Measurements from ENCODE around the gene DHRS4.
A peak's percentile ranks its signal among the peaks of the same experiment; 100 is the strongest.
"Not testable (repeated sequence)": the region's sequence is repeated elsewhere in the genome, so short reads cannot be mapped to it uniquely, and the experiment has no call there.

Gene DHRS4

GRCh38 chr14:23984891-23985602 is 31.5 kb downstream of the DHRS4 start:
- no peak for DNase-seq (ENCODE audit: low spot score)

- not testable (repeated sequence) for DNase-seq (ENCODE audit: low spot score)
Observed at GRCh38 chr14:23988223-23988606, 34.6 kb downstream of the DHRS4 start.

- peak; percentile 11 for DNase-seq (ENCODE audit: low spot score)
Observed at GRCh38 chr14:23988607-23989363, 35.2 kb downstream of the DHRS4 start, which contains the start of gene DHRS4L2. TSS of gene DHRS4L2 (plus strand) at chr14:23988929. CDS start at chr14:23988948, 19 bp downstream.

- DNase-seq (ENCODE audit: low spot score) = not testable (repeated sequence)
Observed at GRCh38 chr14:23989734-23990445, 36.3 kb downstream of the DHRS4 start.

- not testable (repeated sequence) for DNase-seq (ENCODE audit: low spot score)
Observed at GRCh38 chr14:23990961-23991360, 37.4 kb downstream of the DHRS4 start.

GRCh38 chr14:23993042-23993441 is 39.5 kb downstream of the DHRS4 start:
- DNase-seq (ENCODE audit: low spot score) = not testable (repeated sequence)

GRCh38 chr14:23996009-23996408 is 42.4 kb downstream of the DHRS4 start:
- DNase-seq (ENCODE audit: low spot score) = not testable (repeated sequence)

- DNase-seq (ENCODE audit: low spot score) = not testable (repeated sequence)
Observed at GRCh38 chr14:23996825-23997224, 43.3 kb downstream of the DHRS4 start.

GRCh38 chr14:23999640-24000039 is 46.1 kb downstream of the DHRS4 start:
- not testable (repeated sequence) for DNase-seq (ENCODE audit: low spot score)

GRCh38 chr14:24001078-24001477 is 47.5 kb downstream of the DHRS4 start:
- not testable (repeated sequence) for DNase-seq (ENCODE audit: low spot score)

- DNase-seq (ENCODE audit: low spot score) = not testable (repeated sequence)
Observed at GRCh38 chr14:24001679-24002078, 48.1 kb downstream of the DHRS4 start.

- not testable (repeated sequence) for DNase-seq (ENCODE audit: low spot score)
Observed at GRCh38 chr14:24006471-24006816, 52.9 kb downstream of the DHRS4 start.

GRCh38 chr14:24006817-24007652 is 53.5 kb downstream of the DHRS4 start:
- not testable (repeated sequence) for DNase-seq (ENCODE audit: low spot score)

GRCh38 chr14:24011051-24011450 is 57.5 kb downstream of the DHRS4 start:
- no peak for DNase-seq (ENCODE audit: low spot score)

GRCh38 chr14:24012726-24013273 is 59.2 kb downstream of the DHRS4 start:
- not testable (repeated sequence) for DNase-seq (ENCODE audit: low spot score)

GRCh38 chr14:24013654-24014514 is 60.3 kb downstream of the DHRS4 start:
- DNase-seq (ENCODE audit: low spot score) = peak; percentile 69

GRCh38 chr14:24015745-24016144 is 62.2 kb downstream of the DHRS4 start:
- not testable (repeated sequence) for DNase-seq (ENCODE audit: low spot score)

Measured in COLO829 (cell line).